ENCODE data around the gene KCNN4. TPM values are rescaled to one million over a fixed set of nuclear protein-coding genes. Genes with fewer than 3 reads are reported as not detected.
"Not testable (repeated sequence)": the region's sequence is repeated elsewhere in the genome, so short reads cannot be mapped to it uniquely, and the experiment has no call there.

Gene KCNN4
- total RNA-seq, 6 experiments from 2014 or later, result 0.53 to 3.1 (median 0.81) TPM

DNA sequence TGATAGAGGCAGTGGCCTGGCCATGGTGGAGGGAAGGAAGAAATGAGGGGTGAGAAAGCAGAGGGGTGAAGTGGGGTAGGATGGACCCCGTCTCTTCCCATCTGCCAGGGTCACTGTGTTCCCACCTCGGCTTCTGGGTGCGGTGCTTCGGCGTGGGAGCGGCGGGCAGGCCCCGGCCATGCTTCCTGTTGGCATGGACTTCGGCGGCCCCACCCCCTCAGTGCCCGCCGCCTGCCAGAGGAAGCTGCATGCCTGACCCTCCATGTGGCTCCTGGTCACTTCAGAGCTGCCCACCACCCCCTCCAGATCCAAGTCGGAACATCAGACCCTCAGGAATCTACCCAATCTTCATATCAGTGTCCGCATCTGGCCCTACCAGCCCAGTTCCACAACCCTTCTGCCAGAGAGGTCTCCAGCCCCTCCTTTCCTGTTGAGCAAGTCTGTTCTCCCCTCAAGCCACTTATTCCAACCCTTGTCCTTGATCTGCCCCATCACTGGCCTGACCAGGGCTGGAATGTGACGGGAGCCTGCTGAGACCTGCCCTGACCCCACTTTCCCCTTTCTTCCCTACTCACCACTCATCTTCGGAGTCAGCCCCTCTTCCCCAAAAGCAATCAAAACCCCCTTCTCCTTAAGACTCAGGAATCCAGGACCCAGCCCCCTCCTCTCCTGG is 1.5 kb downstream of the KCNN4 start:
- Mint-ChIP-seq H3K36me3 (ENCODE audit: low read depth) (no peaks in the 10 kb centered on the region), H3K27me3 (ENCODE audit: insufficient read depth) (no peaks in the 10 kb centered on the region), H3K4me1 (ENCODE audit: low read depth) (peaks cover 61% of the 10 kb centered on the region), H3K27ac (no peak overlapping the region), H3K4me3 (no peak overlapping the region), H3K9me3 (no peaks in the 10 kb centered on the region)
- no peak for DNase-seq
- TF ChIP-seq, protein P1, sequence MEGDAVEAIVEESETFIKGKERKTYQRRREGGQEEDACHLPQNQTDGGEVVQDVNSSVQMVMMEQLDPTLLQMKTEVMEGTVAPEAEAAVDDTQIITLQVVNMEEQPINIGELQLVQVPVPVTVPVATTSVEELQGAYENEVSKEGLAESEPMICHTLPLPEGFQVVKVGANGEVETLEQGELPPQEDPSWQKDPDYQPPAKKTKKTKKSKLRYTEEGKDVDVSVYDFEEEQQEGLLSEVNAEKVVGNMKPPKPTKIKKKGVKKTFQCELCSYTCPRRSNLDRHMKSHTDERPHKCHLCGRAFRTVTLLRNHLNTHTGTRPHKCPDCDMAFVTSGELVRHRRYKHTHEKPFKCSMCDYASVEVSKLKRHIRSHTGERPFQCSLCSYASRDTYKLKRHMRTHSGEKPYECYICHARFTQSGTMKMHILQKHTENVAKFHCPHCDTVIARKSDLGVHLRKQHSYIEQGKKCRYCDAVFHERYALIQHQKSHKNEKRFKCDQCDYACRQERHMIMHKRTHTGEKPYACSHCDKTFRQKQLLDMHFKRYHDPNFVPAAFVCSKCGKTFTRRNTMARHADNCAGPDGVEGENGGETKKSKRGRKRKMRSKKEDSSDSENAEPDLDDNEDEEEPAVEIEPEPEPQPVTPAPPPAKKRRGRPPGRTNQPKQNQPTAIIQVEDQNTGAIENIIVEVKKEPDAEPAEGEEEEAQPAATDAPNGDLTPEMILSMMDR (IDR thresholded peaks at IDR 0.05), result no peak

DNA sequence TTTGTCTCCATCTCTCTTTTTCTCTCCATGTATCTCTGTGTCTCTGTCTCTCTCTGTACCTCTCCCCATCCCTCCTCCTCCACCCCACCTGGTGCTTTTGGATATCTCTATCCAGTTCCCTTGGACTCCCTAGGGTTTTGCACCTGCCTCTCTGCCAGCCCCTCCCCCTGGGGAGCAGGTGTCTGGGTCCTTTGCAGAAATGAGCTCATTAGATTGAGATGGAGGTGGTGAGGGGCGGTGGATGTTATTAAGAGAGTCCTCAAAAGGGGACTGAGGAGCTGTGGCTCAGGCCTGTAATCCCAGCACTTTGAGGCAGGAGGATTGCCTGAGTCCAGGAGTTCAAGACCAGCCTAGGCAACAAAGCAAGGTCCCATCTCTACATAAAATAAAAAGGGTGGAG is 2.1 kb downstream of the KCNN4 start:
- no peak for DNase-seq
- Mint-ChIP-seq H3K9me3 (no peaks in the 10 kb centered on the region), H3K36me3 (ENCODE audit: low read depth) (no peaks in the 10 kb centered on the region), H3K4me1 (ENCODE audit: low read depth) (peaks cover 55% of the 10 kb centered on the region), H3K4me3 (no peak overlapping the region), H3K27ac (no peak overlapping the region), H3K27me3 (ENCODE audit: insufficient read depth) (peaks cover 1% of the 10 kb centered on the region; the same call in 1 of the 2 replicates)
- TF ChIP-seq, protein P1 (IDR thresholded peaks at IDR 0.05), result no peak

DNA sequence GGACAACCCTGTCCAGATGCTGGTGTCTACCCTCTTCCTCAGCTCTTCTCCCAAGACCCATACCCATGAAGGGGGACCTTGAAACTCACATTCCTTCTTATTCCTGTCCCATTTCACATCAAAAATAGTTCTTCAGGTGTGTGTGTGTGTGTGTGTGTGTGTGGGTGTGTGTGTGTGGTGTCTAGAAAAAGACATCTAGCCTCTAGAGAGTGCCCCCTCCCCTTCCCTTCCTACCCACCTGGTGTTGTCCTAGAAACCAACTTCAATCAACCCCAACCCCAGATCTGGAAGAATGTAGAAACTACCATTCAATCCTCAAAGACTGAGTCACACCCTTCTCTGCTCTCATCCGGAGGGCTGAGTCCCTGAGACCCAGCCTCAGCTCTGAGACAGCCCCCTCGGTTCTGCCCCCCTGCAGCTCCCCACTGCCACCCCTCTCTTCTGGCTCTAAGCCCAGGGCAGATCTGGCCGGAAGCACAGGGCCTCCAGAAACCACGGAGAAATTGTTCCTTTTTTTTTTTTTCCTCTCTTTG is 3.5 kb downstream of the KCNN4 start:
- DNase-seq, result no peak
- Mint-ChIP-seq H3K4me3 (no peak overlapping the region), H3K27ac (0 out of 2 replicates have a peak overlapping the region, but pooled peaks have one; percentile 36), H3K27me3 (ENCODE audit: insufficient read depth) (peaks cover 2% of the 10 kb centered on the region), H3K9me3 (no peaks in the 10 kb centered on the region), H3K4me1 (ENCODE audit: low read depth) (peaks cover 45% of the 10 kb centered on the region), H3K36me3 (ENCODE audit: low read depth) (no peaks in the 10 kb centered on the region)
- TF ChIP-seq, protein P1 (IDR thresholded peaks at IDR 0.05), result no peak

DNA sequence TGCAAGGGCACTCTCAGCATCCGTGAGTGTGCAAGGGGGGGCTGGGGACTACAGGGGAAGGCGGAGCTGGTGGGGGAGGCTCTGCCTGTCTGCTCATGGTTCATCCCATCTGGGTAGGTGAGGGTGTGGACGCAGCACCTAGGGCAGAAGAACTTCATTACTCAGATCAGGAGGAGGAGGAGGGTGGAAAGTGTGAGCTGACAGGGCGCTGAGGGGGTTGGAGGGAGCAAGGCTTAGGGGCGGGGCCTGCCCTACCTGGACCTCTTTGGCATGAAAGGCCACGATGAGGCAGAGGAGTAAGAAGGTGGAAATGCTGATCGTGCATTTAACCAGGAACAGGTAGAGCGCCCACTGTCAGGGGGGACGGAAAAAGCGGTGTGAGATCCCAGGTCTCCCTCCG is 4.5 kb downstream of the KCNN4 start:
- DNase-seq, result no peak
- peaks cover 37% of the 10 kb centered on the region for H3K4me1 Mint-ChIP-seq (ENCODE audit: low read depth)
- TF ChIP-seq, protein P1 (IDR thresholded peaks at IDR 0.05), result no peak
- peaks cover 3% of the 10 kb centered on the region for H3K27me3 Mint-ChIP-seq (ENCODE audit: insufficient read depth)
- no peak overlapping the region for H3K27ac Mint-ChIP-seq
- no peak overlapping the region for H3K4me3 Mint-ChIP-seq
- H3K36me3 Mint-ChIP-seq (ENCODE audit: low read depth), result no peaks in the 10 kb centered on the region
- no peaks in the 10 kb centered on the region for H3K9me3 Mint-ChIP-seq

DNA sequence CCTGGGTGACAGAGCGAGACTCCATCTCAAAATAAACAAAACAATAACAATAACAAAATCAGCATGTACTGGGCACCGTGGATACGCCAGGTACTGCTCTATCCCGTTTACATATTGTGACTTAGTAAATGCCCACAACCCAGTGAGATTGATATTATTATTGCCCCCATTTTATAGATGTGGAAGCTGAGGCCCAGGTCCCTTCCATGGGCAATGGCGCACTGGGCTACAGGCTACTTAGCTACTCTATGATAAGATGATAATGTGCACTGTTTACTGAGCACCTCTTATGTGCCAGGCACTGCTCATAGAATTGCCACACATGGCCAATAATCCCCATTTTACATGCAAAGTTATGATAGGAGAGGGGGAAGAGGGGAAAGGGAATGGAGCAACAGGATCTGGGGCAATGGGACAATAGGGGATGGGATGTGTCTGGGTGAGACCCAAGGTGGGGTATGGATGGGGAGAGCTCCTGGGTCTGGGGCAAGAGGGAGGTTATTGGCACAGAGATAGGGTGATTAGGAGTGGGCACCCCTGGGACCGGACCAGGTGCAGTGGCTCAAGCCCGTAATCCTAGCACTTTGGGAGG is 5.4 kb downstream of the KCNN4 start:
- TF ChIP-seq, protein P1 (IDR thresholded peaks at IDR 0.05), result no peak
- H3K4me3 Mint-ChIP-seq, result no peak overlapping the region
- H3K36me3 Mint-ChIP-seq (ENCODE audit: low read depth), result no peaks in the 10 kb centered on the region
- peaks cover 31% of the 10 kb centered on the region for H3K4me1 Mint-ChIP-seq (ENCODE audit: low read depth)
- H3K9me3 Mint-ChIP-seq, result no peaks in the 10 kb centered on the region
- no peak for DNase-seq
- H3K27ac Mint-ChIP-seq, result no peak overlapping the region
- peaks cover 4% of the 10 kb centered on the region for H3K27me3 Mint-ChIP-seq (ENCODE audit: insufficient read depth)

DNA sequence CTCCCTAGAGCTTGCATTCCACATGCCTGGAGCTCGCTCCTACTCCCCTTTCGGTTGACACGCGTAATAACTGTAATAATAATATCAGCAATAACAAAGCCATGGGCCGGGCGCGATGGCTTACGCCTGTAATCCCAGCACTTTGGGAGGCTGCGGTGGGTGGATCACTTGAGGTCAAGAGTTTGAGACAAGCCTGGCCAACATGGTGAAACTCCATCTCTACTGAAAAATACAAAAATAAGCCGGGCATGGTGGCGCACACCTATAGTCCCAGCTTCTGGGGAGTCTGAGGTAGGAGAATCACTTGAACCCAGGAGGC is 5.9 kb downstream of the KCNN4 start:
- not testable (repeated sequence) for H3K36me3 Mint-ChIP-seq (ENCODE audit: low read depth); H3K9me3 Mint-ChIP-seq; DNase-seq; H3K27ac Mint-ChIP-seq; H3K27me3 Mint-ChIP-seq (ENCODE audit: insufficient read depth)
- H3K4me3 Mint-ChIP-seq, result peak overlapping the region; percentile 57
- H3K4me1 Mint-ChIP-seq (ENCODE audit: low read depth), result peaks cover 30% of the 10 kb centered on the region

All from HFFc6 (cell line).